Activated CD4-positive, alpha-beta T cell treated with anti-CD3 and anti-CD28 coated beads, Interleukin-2, amount 10 ng/mL, durations not matched to agents 7 days and 5 days (primary cell): ENCODE measurements around the gene JCAD. TPM values are rescaled to one million over a fixed set of nuclear protein-coding genes. Genes with fewer than 3 reads are reported as not detected.

ENCODE experiments used
- CTCF ChIA-PET: fragments of 350-600 bp; sonication (Branson Sonifier 250); formaldehyde crosslinking; loops from one replicate; lab custom pipeline; 2021; ENCODE audit warnings: antibody characterized with exemption; lab: Charles Lee
- POLR2A ChIA-PET: fragments of 350-600 bp; sonication (Branson Sonifier 250); formaldehyde crosslinking; loops from one replicate; lab custom pipeline; 2021; ENCODE audit warnings: antibody characterized with exemption; lab: Charles Lee
- DNase-seq: peaks from one replicate; pipeline ENCODE4 v3.0.0-alpha.2; 2020
- H3K27ac Mint-ChIP-seq: one replicate; pipeline ENCODE4 v1.8.0; 2021; ENCODE audit warnings: mild to moderate bottlenecking, moderate library complexity, mixed read lengths
- H3K27me3 Mint-ChIP-seq: one replicate; pipeline ENCODE4 v1.8.0; 2021; ENCODE audit warnings: mixed read lengths
- H3K36me3 Mint-ChIP-seq: one replicate; pipeline ENCODE4 v1.8.0; 2021; ENCODE audit warnings: low read depth, mixed read lengths
- H3K4me1 Mint-ChIP-seq: one replicate; pipeline ENCODE4 v1.8.0; 2021; ENCODE audit warnings: mixed read lengths
- H3K4me3 Mint-ChIP-seq: one replicate; pipeline ENCODE4 v1.8.0; 2021; ENCODE audit warnings: mild to moderate bottlenecking, moderate library complexity, mixed read lengths
- H3K9me3 Mint-ChIP-seq: one replicate; pipeline ENCODE4 v1.8.0; 2021; ENCODE audit warnings: mixed read lengths
- total RNA-seq, 2 experiments: library from RNA; stranded (reverse); gene quantifications; one replicate each; pipeline ENCODE4 v1.2.3, GENCODE V29; 2021

Gene JCAD
- total RNA-seq, 2 experiments from 2014 or later = 0.12 TPM; not detected in 1

DNA sequence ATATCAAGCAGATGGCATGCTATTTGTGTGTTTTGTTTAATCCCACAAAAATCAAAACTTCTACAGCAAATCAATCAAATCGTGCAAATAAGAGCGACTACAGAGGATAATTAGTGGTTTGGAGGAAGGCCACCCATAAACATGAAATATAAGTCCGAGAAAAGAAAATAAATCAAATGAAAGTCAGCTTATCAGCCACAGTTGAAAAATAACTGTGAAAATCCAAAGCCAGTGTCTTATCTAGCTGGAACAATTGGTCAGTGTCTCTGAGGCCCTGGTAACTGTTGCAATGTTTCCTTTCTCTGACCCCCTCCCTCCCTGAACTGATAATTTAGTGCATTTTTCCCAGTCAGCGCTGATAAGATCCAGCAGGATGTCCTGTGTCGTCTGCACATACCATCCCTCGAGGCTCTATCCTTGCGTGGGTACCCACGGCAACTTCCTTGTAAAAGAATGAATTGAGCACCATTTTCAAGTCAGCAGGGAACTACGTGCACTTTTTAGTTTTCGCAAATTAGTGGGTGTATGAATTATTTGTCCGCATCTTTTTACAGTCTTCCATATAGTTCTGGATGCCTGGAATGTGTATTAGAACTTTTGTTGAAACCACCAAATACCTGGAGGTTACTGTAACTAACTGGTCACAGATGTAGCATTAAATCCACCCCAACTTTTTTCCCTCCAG is 10.8 kb upstream of the JCAD start:
- Mint-ChIP-seq H3K27me3 (peaks cover 27% of the 10 kb centered on the region), H3K9me3 (no peaks in the 10 kb centered on the region), H3K27ac (no peak overlapping the region), H3K4me1 (no peaks in the 10 kb centered on the region), H3K4me3 (no peak overlapping the region), H3K36me3 (no peaks in the 10 kb centered on the region)
- DNase-seq = no peak
- ChIA-PET CTCF (no interaction called here), POLR2A (no interaction called here)

DNA sequence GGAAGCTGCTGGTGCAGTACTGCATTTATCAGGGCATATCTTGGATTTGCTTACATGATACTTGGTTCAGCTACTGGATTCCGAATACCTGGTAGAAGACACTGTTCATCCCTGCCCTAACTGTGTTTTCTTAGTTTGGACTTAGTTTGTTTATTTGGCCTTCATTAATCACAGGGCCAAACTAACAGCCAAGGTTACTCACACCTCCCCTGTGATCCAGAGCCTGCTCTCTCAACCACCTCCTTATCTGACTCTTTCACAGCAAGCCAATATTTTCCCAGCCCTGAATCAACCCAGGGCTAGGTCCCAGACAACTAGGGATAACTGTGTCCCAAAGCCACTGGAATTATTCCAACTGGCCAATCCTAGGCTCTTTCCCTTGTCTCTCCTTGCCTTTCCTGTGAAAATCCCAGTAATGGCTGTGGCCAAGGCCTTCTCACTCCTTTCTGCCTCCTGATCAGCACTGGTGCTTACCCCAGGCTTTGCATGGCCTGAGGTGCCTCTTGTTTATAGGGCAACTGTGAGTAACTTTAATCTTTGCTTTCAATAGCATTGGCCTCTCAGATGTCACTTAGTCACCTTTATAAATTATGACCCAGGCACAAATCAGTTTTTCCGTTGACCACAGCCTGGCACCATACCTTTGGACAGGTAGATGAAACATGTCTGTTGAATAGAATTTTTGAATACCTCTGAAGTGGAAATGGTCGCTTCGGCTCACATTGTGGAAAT is 9.3 kb upstream of the JCAD start:
- Mint-ChIP-seq H3K27ac (no peak overlapping the region), H3K27me3 (peaks cover 27% of the 10 kb centered on the region), H3K36me3 (no peaks in the 10 kb centered on the region), H3K4me1 (no peaks in the 10 kb centered on the region), H3K9me3 (no peaks in the 10 kb centered on the region), H3K4me3 (no peak overlapping the region)
- POLR2A ChIA-PET = no interaction called here
- CTCF ChIA-PET = no interaction called here
- no peak for DNase-seq

DNA sequence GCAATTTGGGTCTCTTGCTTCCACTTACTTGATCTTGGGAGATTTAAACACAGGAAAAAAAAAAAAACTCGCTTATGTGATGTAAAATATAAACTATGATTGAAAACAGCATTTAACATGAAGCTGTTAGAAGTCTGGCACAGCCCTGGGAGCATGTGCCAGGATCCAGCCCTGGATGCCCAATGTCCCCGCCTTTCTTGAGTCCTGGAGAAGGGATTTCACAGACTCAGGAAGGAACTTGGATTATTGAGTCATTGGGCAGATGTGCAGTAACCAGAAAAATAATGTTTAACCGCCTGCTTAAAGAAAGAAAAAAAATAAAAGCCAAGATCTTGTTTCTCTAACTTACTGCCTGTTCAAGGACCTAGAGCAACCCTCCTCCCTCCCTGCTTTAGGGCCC is 3.7 kb upstream of the JCAD start:
- Mint-ChIP-seq H3K4me1 (peaks cover 7% of the 10 kb centered on the region), H3K27me3 (peaks cover 58% of the 10 kb centered on the region), H3K27ac (no peak overlapping the region), H3K9me3 (no peaks in the 10 kb centered on the region), H3K36me3 (peaks cover 3% of the 10 kb centered on the region), H3K4me3 (no peak overlapping the region)
- ChIA-PET CTCF (no interaction called here), POLR2A (no interaction called here)
- no peak for DNase-seq

DNA sequence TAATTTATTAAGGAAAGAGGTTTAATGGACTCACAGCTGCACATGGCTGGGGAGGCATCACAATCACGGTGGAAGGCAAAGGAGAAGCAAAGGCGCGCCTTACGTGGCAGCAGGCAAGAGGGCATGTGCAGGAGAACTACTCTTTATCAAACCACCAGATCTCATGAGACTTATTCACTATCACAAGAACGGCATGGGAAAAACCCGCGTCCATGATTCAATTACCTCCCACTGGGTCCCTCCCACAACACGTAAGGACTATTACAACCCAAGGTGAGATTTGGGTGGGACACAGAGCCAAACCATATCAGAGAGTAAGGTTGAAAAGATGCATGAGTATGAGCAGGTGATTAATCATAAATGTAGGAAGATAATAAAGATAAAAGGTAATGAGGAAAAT is 3.2 kb upstream of the JCAD start:
- peaks cover 7% of the 10 kb centered on the region for H3K4me1 Mint-ChIP-seq
- peaks cover 63% of the 10 kb centered on the region for H3K27me3 Mint-ChIP-seq
- H3K9me3 Mint-ChIP-seq = no peaks in the 10 kb centered on the region
- peaks cover 3% of the 10 kb centered on the region for H3K36me3 Mint-ChIP-seq
- POLR2A ChIA-PET = no interaction called here
- H3K27ac Mint-ChIP-seq = no peak overlapping the region
- no peak overlapping the region for H3K4me3 Mint-ChIP-seq
- CTCF ChIA-PET = no interaction called here
- no peak for DNase-seq

DNA sequence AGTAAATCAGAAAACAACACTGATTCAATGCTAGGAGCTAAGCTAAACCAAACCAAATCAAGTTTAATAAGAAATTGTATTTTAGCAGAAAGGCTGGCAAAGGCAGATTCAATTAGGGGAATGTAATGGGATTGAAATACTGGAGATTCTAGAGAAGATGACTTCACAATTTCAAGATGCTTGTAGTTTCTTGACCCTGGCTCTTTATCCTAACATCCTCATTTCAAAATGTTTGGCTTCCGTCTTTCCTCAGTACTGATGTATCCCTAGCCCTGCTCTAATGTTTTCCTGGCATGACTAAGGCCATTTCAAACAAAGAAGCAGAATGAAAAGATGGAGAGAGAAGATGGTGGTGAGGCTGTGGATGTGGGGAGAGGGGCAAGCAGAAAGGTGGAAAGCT is 2.7 kb upstream of the JCAD start:
- H3K27me3 Mint-ChIP-seq = peaks cover 66% of the 10 kb centered on the region
- H3K36me3 Mint-ChIP-seq = peaks cover 3% of the 10 kb centered on the region
- H3K4me3 Mint-ChIP-seq = no peak overlapping the region
- CTCF ChIA-PET = interaction anchor here (1.0 kb wide), 1 partner anchor 75 kb away, joined by 3 read pairs; no protein-coding TSS in a partner anchor
- DNase-seq = no peak
- peaks cover 7% of the 10 kb centered on the region for H3K4me1 Mint-ChIP-seq
- POLR2A ChIA-PET = no interaction called here
- no peak overlapping the region for H3K27ac Mint-ChIP-seq
- no peaks in the 10 kb centered on the region for H3K9me3 Mint-ChIP-seq

DNA sequence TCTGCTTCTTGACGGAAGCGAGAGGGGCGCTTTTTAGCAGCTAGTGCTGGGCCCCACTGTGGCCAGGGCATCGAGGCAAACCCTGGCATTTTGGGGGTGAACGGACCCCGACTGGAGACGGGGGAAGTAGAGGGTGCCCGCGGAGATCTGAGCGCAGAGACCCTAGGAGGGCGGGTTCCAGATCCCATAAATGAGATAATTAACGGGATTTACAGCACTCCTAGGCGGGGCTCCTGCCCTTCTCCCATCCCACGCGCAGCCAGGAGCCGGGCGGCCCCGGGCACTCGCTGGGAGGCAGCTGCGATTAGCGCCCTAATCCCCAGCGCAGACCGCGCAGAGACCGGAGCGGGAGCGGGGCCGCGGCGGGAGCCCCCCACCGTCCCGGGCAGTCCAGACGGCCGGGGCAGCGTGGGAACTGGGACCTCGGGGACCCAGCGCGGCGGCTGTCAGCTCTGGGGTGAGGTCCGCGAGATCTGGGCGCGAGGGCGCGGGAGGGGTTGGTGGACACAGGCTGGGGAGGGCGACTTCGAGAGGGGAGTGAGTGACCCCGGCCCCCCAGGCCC is 735 bp downstream of the JCAD start:
- DNase-seq = no peak
- H3K27me3 Mint-ChIP-seq = peaks cover 75% of the 10 kb centered on the region
- no peaks in the 10 kb centered on the region for H3K9me3 Mint-ChIP-seq
- H3K36me3 Mint-ChIP-seq = peaks cover 3% of the 10 kb centered on the region
- POLR2A ChIA-PET = no interaction called here
- no peak overlapping the region for H3K27ac Mint-ChIP-seq
- peaks cover 7% of the 10 kb centered on the region for H3K4me1 Mint-ChIP-seq
- CTCF ChIA-PET = interaction anchor here (0.9 to 1.8 kb wide), 2 partner anchors 16 to 60 kb away, joined by 3 to 5 read pairs; no protein-coding TSS in a partner anchor
- H3K4me3 Mint-ChIP-seq = no peak overlapping the region

DNA sequence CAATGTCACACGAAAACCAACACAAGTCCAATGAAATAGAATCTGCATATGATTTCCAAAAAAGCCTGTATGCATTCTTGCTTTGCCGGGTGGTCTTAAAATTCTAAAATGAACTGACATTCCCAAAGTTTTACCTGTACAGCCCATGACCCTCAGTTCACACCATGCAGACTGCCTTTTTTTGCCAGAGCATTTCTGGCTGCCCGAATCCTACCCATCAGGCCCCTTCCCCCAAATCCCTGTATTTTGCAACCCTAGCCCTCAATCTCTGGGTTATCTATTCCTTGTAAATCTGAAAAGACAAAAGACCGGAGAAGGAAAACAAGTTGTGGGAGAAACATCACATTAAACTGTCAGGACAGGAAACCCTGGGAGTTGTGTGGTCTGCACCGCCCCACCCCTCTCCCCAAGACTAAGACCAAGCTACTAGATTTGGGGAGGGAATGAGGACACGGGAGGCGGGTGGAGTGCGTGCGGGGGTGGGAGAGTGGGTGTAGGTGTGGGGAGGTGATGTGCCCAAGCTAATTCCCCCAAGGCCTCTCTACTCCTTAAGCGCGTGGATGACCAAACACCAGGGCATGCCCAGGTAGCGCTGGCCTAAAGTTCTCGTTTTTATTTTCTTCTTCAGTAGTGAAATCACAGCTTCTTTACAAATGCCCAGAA is 1.4 kb downstream of the JCAD start:
- Mint-ChIP-seq H3K36me3 (peaks cover 3% of the 10 kb centered on the region), H3K27ac (no peak overlapping the region), H3K4me1 (peaks cover 7% of the 10 kb centered on the region), H3K9me3 (no peaks in the 10 kb centered on the region), H3K4me3 (no peak overlapping the region), H3K27me3 (peaks cover 69% of the 10 kb centered on the region)
- CTCF ChIA-PET = interaction anchor here (0.9 to 1.8 kb wide), 3 partner anchors 15 to 60 kb away, joined by 3 to 5 read pairs (median 3); no protein-coding TSS in a partner anchor
- DNase-seq = no peak
- POLR2A ChIA-PET = no interaction called here

DNA sequence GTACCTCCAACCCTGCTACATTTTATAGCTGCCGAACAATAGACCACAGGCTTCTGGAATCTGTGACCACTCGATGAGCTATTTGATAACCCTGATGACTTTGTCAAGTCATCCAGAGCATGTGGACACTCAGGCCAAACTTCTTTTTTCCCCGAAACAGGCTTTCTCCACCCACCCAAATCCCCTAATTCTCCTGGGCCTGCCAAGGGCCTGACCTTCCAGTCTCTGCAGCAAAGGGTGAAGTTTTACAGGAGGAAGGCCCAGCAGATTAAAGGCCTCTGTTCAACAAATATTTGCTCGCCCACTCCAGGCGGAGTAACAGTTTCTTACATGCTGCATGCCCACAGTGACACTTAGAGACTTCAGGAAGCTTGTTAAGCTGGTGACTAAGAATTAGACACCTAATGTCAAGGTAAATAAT is 2.0 kb downstream of the JCAD start:
- Mint-ChIP-seq H3K9me3 (no peaks in the 10 kb centered on the region), H3K4me3 (no peak overlapping the region), H3K27me3 (peaks cover 64% of the 10 kb centered on the region), H3K27ac (no peak overlapping the region), H3K36me3 (peaks cover 3% of the 10 kb centered on the region), H3K4me1 (peaks cover 7% of the 10 kb centered on the region)
- POLR2A ChIA-PET = no interaction called here
- no peak for DNase-seq
- CTCF ChIA-PET = interaction anchor here (0.9 kb wide), 2 partner anchors 18 to 59 kb away, joined by 3 read pairs; no protein-coding TSS in a partner anchor

DNA sequence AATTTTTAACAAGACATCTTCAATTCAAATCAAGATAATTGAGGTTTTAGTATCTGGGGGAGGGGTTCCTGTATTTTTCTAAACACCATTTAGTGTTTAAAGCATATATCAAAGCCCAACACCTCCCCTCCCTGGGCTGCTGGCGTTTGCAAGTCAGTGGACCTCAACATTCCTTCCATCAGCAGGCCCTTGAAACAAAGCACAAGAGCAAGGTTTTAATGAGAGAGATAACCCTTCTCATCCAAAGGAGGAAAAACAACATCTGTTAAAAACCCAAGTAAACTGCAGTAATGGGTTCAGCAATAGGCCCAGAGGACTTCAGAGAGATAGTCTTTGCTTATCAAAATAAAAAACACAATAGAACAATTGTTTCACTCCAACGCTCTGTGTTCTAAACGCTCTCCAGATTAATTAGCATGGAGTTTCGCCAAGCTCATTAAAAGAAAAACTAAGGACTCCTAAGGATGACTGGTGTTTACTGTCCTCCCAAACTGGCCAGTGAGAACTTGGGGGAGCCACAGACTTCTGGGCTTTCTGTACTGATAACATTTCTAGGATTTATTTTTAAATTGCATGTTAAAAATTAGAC is 2.5 kb downstream of the JCAD start:
- peaks cover 64% of the 10 kb centered on the region for H3K27me3 Mint-ChIP-seq
- no peak overlapping the region for H3K27ac Mint-ChIP-seq
- DNase-seq = no peak
- H3K9me3 Mint-ChIP-seq = no peaks in the 10 kb centered on the region
- ChIA-PET POLR2A (no interaction called here), CTCF (interaction anchor here (0.9 kb wide), 1 partner anchor 17 kb away, joined by 3 read pairs; no protein-coding TSS in a partner anchor)
- peaks cover 7% of the 10 kb centered on the region for H3K4me1 Mint-ChIP-seq
- H3K36me3 Mint-ChIP-seq = peaks cover 3% of the 10 kb centered on the region
- H3K4me3 Mint-ChIP-seq = no peak overlapping the region

DNA sequence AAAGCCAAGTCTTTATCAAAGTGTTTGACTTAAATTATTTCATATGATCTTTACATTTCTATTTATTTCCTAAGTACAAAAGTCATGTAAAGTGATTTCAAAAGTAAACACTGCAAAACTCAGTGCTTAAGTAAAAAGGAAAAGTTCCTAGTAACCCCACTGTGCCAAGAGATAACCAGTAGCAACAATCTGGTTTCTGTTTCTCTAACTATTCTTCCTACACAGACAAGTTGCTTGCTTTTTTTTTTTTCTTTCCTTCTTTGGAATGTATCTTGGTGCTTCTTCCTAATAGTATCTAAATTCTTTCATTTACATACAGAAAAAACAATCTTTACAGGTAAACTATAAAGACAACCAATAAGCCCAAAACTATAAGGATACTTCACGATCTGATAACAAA is 3.1 kb downstream of the JCAD start:
- Mint-ChIP-seq H3K4me3 (no peak overlapping the region), H3K4me1 (peaks cover 7% of the 10 kb centered on the region), H3K36me3 (peaks cover 3% of the 10 kb centered on the region), H3K9me3 (no peaks in the 10 kb centered on the region), H3K27ac (no peak overlapping the region), H3K27me3 (peaks cover 62% of the 10 kb centered on the region)
- ChIA-PET POLR2A (no interaction called here), CTCF (no interaction called here)
- DNase-seq = no peak

DNA sequence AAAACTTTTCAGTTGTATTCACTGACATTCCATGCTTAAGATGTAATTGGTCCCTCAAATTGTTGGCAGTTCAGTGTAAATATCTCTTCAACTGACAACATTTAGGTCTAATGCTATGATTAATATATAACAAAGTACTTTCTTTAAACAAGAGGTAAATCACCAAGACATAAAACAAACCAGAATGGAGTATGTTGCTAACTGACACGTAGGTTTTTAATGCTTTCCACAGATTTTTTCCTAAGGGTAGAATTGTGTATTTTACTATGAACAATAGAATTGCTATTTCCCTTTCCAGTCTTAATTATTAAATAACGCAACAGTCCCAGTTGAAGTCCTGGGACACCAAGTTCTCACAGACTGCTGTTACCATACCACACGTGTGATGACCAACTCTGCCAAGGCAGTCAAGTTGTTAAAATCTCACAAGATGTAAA is 4.1 kb downstream of the JCAD start:
- Mint-ChIP-seq H3K9me3 (no peaks in the 10 kb centered on the region), H3K27me3 (peaks cover 60% of the 10 kb centered on the region), H3K27ac (no peak overlapping the region), H3K4me3 (no peak overlapping the region), H3K4me1 (peaks cover 7% of the 10 kb centered on the region), H3K36me3 (peaks cover 3% of the 10 kb centered on the region)
- POLR2A ChIA-PET = no interaction called here
- no peak for DNase-seq
- CTCF ChIA-PET = no interaction called here

DNA sequence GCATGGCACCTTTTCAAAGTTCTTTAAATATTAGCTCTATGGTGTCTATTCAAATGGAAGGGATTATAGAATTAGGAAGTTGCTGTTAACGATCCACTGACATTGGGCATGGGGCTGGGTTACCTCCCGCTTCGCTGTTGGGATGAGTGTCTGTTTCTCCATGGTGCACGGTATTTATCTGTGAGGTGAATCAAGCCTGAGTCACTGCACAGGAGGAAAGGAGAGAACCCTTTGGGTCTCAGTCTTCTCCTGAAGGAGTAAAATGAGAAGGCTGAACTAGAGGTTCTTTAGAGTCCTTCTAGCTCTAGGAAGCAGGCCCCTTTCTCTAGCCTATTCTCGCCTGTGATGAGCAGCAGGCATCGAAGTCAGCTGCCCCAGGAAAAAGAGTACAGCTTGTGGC is 7.3 kb downstream of the JCAD start:
- ChIA-PET POLR2A (no interaction called here), CTCF (no interaction called here)
- Mint-ChIP-seq H3K4me3 (no peak overlapping the region), H3K27ac (no peak overlapping the region), H3K27me3 (peaks cover 49% of the 10 kb centered on the region), H3K4me1 (peaks cover 23% of the 10 kb centered on the region), H3K9me3 (no peaks in the 10 kb centered on the region), H3K36me3 (no peaks in the 10 kb centered on the region)
- no peak for DNase-seq
